Measurements from ENCODE around the gene MEF2C.

The MEF2C gene

DNA sequence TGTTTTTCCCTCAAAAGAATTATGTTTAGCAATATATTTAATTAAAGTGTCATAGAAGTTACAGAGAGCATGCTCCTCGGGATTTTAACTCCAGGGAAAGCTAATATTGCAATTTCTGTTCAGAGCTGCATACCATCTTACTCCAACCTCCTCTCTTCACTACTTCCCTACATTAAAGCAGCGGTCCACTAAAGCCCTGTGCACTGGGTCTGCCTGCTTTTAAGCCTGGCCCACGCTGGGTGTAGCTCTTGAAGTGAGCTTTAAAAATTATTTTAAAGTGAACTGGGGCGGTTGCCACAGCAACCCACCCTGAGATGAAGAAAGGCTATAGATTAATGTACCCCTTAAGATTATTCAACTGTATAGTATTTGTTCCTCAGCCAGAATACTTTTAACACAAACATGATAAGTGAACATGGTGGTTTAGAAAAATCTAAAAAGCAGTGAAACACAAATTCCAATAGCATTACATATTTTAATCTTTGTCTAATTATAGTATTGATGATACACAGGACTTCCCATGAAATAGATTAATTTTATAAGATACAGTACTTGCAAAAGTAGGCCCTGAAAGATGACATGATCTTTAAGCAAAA lies 3.9 kb upstream of the MEF2C start:
- H3K4me1 ChIP-seq (ENCODE audit: control insufficient read depth in 1 of 2, insufficient read depth in 2 of 2, low read length in 2 of 2) = peaks cover 4 to 13% of the 10 kb centered on the region in 2 donors

DNA sequence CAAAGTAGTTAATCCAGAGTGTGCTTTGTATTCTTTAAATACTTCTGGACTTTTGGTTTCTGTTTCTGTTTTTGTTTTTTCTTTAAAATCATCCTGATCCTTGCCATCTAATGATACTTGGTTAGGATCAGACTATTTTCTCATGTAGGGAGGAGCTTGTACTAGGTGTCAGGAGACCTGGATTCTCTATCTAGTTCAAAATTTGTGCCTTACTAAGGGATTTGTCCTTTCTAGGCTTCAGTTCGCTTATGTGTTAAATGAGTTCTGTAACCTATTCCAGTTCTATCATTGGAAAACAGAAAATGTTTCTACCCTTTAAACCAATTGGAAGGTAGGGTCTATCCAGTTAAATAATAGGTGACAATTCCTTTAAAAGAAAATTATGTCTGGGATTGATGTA lies 3.3 kb upstream of the MEF2C start:
- H3K9me3 ChIP-seq (ENCODE audit: control insufficient read depth in 1 of 2, low read length in 2 of 2) = no peaks in the 10 kb centered on the region
- no peaks in the 10 kb centered on the region for H3K27me3 ChIP-seq (ENCODE audit: low read depth, low read length)
- no peaks in the 10 kb centered on the region for H3K36me3 ChIP-seq (ENCODE audit: control insufficient read depth in 1 of 2, insufficient read depth in 2 of 2, low read length in 2 of 2)
- H3K4me3 ChIP-seq (ENCODE audit: low read depth in 1 of 2, low read length in 2 of 2) = peak overlapping the region; percentile 31 to 43
- peaks cover 4 to 13% of the 10 kb centered on the region in 2 donors for H3K4me1 ChIP-seq (ENCODE audit: control insufficient read depth in 1 of 2, insufficient read depth in 2 of 2, low read length in 2 of 2)
- peak overlapping the region; percentile 80 for H3K27ac ChIP-seq (ENCODE audit: low read length)

More for the DNA sequence above, 3.9 kb upstream of the MEF2C start:
- H3K4me3 ChIP-seq (ENCODE audit: low read depth in 1 of 2, low read length in 2 of 2) = peak overlapping the region in 1 of 2 donors; percentile 31
- H3K27ac ChIP-seq (ENCODE audit: low read length) = peak overlapping the region; percentile 80
- H3K27me3 ChIP-seq (ENCODE audit: low read depth, low read length) = no peaks in the 10 kb centered on the region
- H3K36me3 ChIP-seq (ENCODE audit: control insufficient read depth in 1 of 2, insufficient read depth in 2 of 2, low read length in 2 of 2) = no peaks in the 10 kb centered on the region
- H3K9me3 ChIP-seq (ENCODE audit: control insufficient read depth in 1 of 2, low read length in 2 of 2) = no peaks in the 10 kb centered on the region

GRCh38 chr5:88885002-88885401 lies 2.0 kb upstream of the MEF2C start:
- no peaks in the 10 kb centered on the region for H3K36me3 ChIP-seq (ENCODE audit: control insufficient read depth in 1 of 2, insufficient read depth in 2 of 2, low read length in 2 of 2)
- H3K27me3 ChIP-seq (ENCODE audit: low read depth, low read length) = no peaks in the 10 kb centered on the region
- peak overlapping the region; percentile 88 for H3K27ac ChIP-seq (ENCODE audit: low read length)
- H3K9me3 ChIP-seq (ENCODE audit: control insufficient read depth in 1 of 2, low read length in 2 of 2) = no peaks in the 10 kb centered on the region
- peaks cover 4 to 17% of the 10 kb centered on the region in 2 donors for H3K4me1 ChIP-seq (ENCODE audit: control insufficient read depth in 1 of 2, insufficient read depth in 2 of 2, low read length in 2 of 2)
- peak overlapping the region; percentile 72 for H3K4me3 ChIP-seq (ENCODE audit: low read depth in 1 of 2, low read length in 2 of 2)

- H3K9me3 ChIP-seq (ENCODE audit: control insufficient read depth in 1 of 2, low read length in 2 of 2) = no peaks in the 10 kb centered on the region
- peak overlapping the region; percentile 72 for H3K4me3 ChIP-seq (ENCODE audit: low read depth in 1 of 2, low read length in 2 of 2)
- H3K4me1 ChIP-seq (ENCODE audit: control insufficient read depth in 1 of 2, insufficient read depth in 2 of 2, low read length in 2 of 2) = peaks cover 4 to 19% of the 10 kb centered on the region in 2 donors
- no peaks in the 10 kb centered on the region for H3K27me3 ChIP-seq (ENCODE audit: low read depth, low read length)
- H3K27ac ChIP-seq (ENCODE audit: low read length) = peak overlapping the region; percentile 88
- H3K36me3 ChIP-seq (ENCODE audit: control insufficient read depth in 1 of 2, insufficient read depth in 2 of 2, low read length in 2 of 2) = no peaks in the 10 kb centered on the region
These were observed 1.6 kb upstream of the MEF2C start for GRCh38 chr5:88884608-88884877.

DNA sequence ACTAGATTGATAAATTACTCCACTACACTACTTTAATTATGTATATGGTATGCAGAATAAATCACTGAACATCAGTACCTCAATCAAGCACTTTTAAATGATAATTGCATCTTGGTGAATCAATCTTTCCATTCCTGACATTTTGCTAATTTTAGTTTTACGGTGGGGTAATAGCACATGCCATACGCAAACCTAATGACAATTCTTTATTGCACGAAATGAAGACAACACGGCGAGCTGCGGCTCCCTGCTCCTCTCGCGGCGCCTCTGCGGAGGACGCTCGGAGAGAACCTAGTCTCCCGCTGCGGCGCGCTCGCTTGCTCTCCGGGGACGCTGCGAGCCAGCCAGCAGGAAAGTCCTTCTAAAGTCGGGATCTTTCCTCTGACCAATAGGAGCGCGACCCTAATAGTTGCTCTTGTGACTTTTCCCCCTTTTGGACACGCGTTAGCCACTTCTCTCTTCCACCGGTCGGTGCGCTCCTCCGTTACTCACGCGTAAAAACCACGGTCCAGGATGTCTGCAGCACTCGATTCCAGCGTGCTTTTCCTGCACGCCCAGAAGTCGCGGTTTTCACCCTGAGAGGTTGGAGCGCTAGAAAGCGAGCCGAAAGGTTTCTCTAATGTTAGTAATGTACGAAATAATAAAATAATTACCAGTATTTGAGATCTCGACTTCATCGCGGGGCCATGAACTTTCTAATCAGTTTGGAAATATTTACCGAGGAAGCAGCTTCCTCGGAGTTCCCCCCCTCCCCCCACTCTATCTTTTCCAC lies 1.0 kb upstream of the MEF2C start:
- peak overlapping the region; percentile 88 for H3K27ac ChIP-seq (ENCODE audit: low read length)
- peaks cover 4 to 19% of the 10 kb centered on the region in 2 donors for H3K4me1 ChIP-seq (ENCODE audit: control insufficient read depth in 1 of 2, insufficient read depth in 2 of 2, low read length in 2 of 2)
- H3K9me3 ChIP-seq (ENCODE audit: control insufficient read depth in 1 of 2, low read length in 2 of 2) = no peaks in the 10 kb centered on the region
- H3K36me3 ChIP-seq (ENCODE audit: control insufficient read depth in 1 of 2, insufficient read depth in 2 of 2, low read length in 2 of 2) = no peaks in the 10 kb centered on the region
- no peaks in the 10 kb centered on the region for H3K27me3 ChIP-seq (ENCODE audit: low read depth, low read length)
- peak overlapping the region; percentile 72 for H3K4me3 ChIP-seq (ENCODE audit: low read depth in 1 of 2, low read length in 2 of 2)

- no peaks in the 10 kb centered on the region for H3K27me3 ChIP-seq (ENCODE audit: low read depth, low read length)
- peak overlapping the region; percentile 88 for H3K27ac ChIP-seq (ENCODE audit: low read length)
- H3K4me1 ChIP-seq (ENCODE audit: control insufficient read depth in 1 of 2, insufficient read depth in 2 of 2, low read length in 2 of 2) = peaks cover 4 to 19% of the 10 kb centered on the region in 2 donors
- no peaks in the 10 kb centered on the region for H3K9me3 ChIP-seq (ENCODE audit: control insufficient read depth in 1 of 2, low read length in 2 of 2)
- H3K4me3 ChIP-seq (ENCODE audit: low read depth in 1 of 2, low read length in 2 of 2) = peak overlapping the region; percentile 72
- no peaks in the 10 kb centered on the region for H3K36me3 ChIP-seq (ENCODE audit: control insufficient read depth in 1 of 2, insufficient read depth in 2 of 2, low read length in 2 of 2)
These were observed 527 bp downstream of the MEF2C start for GRCh38 chr5:88882276-88883038.

DNA sequence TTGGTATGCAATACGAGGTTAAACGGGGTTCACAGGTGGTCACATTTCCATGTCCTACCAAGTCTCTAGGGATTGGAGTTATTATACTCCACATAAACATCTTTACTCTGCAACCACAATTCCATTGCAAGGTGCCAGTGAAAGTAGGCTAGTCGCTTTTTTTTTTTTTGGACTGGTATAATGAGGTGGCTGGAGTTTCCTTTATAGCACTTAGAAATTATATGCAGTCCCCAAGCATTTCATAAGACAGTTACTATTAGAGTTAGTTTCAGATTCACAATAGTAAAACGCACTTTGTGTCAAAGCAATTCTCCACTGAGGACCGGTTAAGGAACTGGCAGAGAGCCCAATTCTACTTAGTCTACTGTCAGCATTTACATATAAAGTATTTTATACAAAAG lies 1.4 kb downstream of the MEF2C start:
- H3K9me3 ChIP-seq (ENCODE audit: control insufficient read depth in 1 of 2, low read length in 2 of 2) = no peaks in the 10 kb centered on the region
- H3K4me1 ChIP-seq (ENCODE audit: control insufficient read depth in 1 of 2, insufficient read depth in 2 of 2, low read length in 2 of 2) = peaks cover 4 to 11% of the 10 kb centered on the region in 2 donors
- H3K27me3 ChIP-seq (ENCODE audit: low read depth, low read length) = no peaks in the 10 kb centered on the region
- peak overlapping the region; percentile 88 for H3K27ac ChIP-seq (ENCODE audit: low read length)
- H3K4me3 ChIP-seq (ENCODE audit: low read depth in 1 of 2, low read length in 2 of 2) = peak overlapping the region; percentile 72
- no peaks in the 10 kb centered on the region for H3K36me3 ChIP-seq (ENCODE audit: control insufficient read depth in 1 of 2, insufficient read depth in 2 of 2, low read length in 2 of 2)

GRCh38 chr5:88880201-88880600 lies 2.8 kb downstream of the MEF2C start:
- H3K27me3 ChIP-seq (ENCODE audit: low read depth, low read length) = no peaks in the 10 kb centered on the region
- peak overlapping the region; percentile 10 for H3K27ac ChIP-seq (ENCODE audit: low read length)
- no peaks in the 10 kb centered on the region for H3K36me3 ChIP-seq (ENCODE audit: control insufficient read depth in 1 of 2, insufficient read depth in 2 of 2, low read length in 2 of 2)
- peak overlapping the region; percentile 47 to 48 for H3K4me3 ChIP-seq (ENCODE audit: low read depth in 1 of 2, low read length in 2 of 2)
- peaks cover 4 to 14% of the 10 kb centered on the region in 2 donors for H3K4me1 ChIP-seq (ENCODE audit: control insufficient read depth in 1 of 2, insufficient read depth in 2 of 2, low read length in 2 of 2)
- no peaks in the 10 kb centered on the region for H3K9me3 ChIP-seq (ENCODE audit: control insufficient read depth in 1 of 2, low read length in 2 of 2)

DNA sequence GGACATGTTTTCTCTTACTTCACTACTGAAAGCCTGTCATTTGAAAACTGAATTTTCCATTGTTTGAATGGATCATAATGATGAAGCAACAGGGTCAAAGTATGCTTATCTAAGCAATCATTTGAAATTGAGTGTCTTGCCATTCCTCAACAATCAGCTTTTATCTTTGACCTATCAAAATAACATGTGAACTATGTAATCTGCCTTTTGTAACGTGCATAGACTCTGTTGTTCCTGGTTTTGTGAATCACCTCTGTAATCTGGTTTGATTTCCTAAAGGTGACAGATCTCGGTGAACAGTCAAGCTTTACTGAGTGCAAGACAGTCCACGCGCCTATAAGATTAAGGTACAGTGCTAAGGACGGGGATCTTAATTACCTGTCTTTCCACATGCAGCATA lies 3.3 kb downstream of the MEF2C start:
- no peaks in the 10 kb centered on the region for H3K27me3 ChIP-seq (ENCODE audit: low read depth, low read length)
- no peaks in the 10 kb centered on the region for H3K36me3 ChIP-seq (ENCODE audit: control insufficient read depth in 1 of 2, insufficient read depth in 2 of 2, low read length in 2 of 2)
- H3K4me1 ChIP-seq (ENCODE audit: control insufficient read depth in 1 of 2, insufficient read depth in 2 of 2, low read length in 2 of 2) = peaks cover 4 to 14% of the 10 kb centered on the region in 2 donors
- peak overlapping the region; percentile 19 for H3K27ac ChIP-seq (ENCODE audit: low read length)
- H3K9me3 ChIP-seq (ENCODE audit: control insufficient read depth in 1 of 2, low read length in 2 of 2) = no peaks in the 10 kb centered on the region
- H3K4me3 ChIP-seq (ENCODE audit: low read depth in 1 of 2, low read length in 2 of 2) = peak overlapping the region; percentile 47 to 48

DNA sequence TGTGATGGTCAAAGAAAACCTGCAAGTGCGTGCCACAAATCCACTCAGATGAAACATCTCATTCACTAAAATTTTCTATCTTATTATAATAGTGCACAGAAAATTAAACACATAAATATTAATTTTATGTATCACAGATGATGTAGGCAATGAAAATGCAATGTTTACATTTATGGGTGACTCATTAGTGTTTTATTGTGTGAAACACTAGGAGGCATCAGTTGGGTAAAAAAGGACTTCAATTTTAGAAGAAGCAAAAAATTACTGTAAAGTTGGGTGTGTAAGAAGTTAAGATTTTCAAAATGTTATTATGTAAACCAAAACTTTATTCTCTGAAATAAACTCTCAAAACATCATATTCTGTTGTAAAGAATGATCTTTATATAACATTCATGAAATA lies 4.0 kb downstream of the MEF2C start:
- no peak overlapping the region for H3K4me3 ChIP-seq (ENCODE audit: low read depth in 1 of 2, low read length in 2 of 2)
- H3K27ac ChIP-seq (ENCODE audit: low read length) = no peak overlapping the region
- no peaks in the 10 kb centered on the region for H3K27me3 ChIP-seq (ENCODE audit: low read depth, low read length)

DNA sequence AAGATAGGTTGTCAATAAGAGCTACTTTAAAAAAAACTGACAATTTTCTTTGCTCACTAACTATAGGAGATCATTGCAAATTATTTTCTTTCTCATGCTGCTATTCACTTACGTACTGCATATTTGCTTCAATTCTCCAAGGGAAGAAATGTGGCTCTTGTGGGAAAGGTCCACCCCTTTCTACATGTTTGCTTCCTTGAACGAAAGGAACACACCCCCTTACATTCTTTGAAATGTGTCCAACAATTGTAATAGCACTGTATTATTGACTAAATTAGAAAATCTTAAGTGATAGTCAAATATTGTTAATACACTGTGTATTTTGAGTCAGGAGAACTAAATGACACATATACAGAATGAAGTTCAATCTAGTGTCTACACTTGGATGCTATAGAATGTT lies 5.2 kb downstream of the MEF2C start:
- Histone ChIP-seq H3K27me3 (ENCODE audit: low read depth, low read length) (no peaks in the 10 kb centered on the region), H3K36me3 (ENCODE audit: control insufficient read depth in 1 of 2, insufficient read depth in 2 of 2, low read length in 2 of 2) (no peaks in the 10 kb centered on the region), H3K27ac (ENCODE audit: low read length) (no peak overlapping the region), H3K9me3 (ENCODE audit: control insufficient read depth in 1 of 2, low read length in 2 of 2) (no peaks in the 10 kb centered on the region), H3K4me3 (ENCODE audit: low read depth in 1 of 2, low read length in 2 of 2) (no peak overlapping the region), H3K4me1 (ENCODE audit: control insufficient read depth in 1 of 2, insufficient read depth in 2 of 2, low read length in 2 of 2) (peaks cover 0 to 14% of the 10 kb centered on the region in 2 donors)

More for the DNA sequence above, 4.0 kb downstream of the MEF2C start:
- no peaks in the 10 kb centered on the region for H3K36me3 ChIP-seq (ENCODE audit: control insufficient read depth in 1 of 2, insufficient read depth in 2 of 2, low read length in 2 of 2)
- H3K9me3 ChIP-seq (ENCODE audit: control insufficient read depth in 1 of 2, low read length in 2 of 2) = no peaks in the 10 kb centered on the region
- peaks cover 0 to 14% of the 10 kb centered on the region in 2 donors for H3K4me1 ChIP-seq (ENCODE audit: control insufficient read depth in 1 of 2, insufficient read depth in 2 of 2, low read length in 2 of 2)
